K562 (cell line): ENCODE results near the gene BHLHE40. TPM values are rescaled to one million over a fixed set of nuclear protein-coding genes. Genes with fewer than 3 reads are reported as not detected.

Experiments used
- C11orf30 ChIP-seq: fragments of 450-650 bp; IDR thresholded peaks from 2 replicates; pipeline ENCODE4 v1.6.1; 2016; ENCODE audit warnings: low read depth, mild to moderate bottlenecking
- L3MBTL2 ChIP-seq: fragments of 450-650 bp; IDR thresholded peaks from 2 replicates; pipeline ENCODE4 v1.6.1; 2016; ENCODE audit warnings: mild to moderate bottlenecking, moderate library complexity
- MITF ChIP-seq: IDR thresholded peaks from 2 replicates; pipeline ENCODE4 v1.6.1; 2014; ENCODE audit warnings: antibody characterized with exemption
- TCF7L2 ChIP-seq: fragments of 150-350 bp; IDR thresholded peaks from 2 replicates; pipeline ENCODE4 v1.6.1; 2016; ENCODE audit warnings: low read depth, mild to moderate bottlenecking, low read length, moderate library complexity
- ZBTB7A ChIP-seq: IDR thresholded peaks from 2 replicates; pipeline ENCODE4 v1.6.1; 2011; ENCODE audit warnings: low read depth, mild to moderate bottlenecking, low read length, moderate library complexity, borderline replicate concordance; ENCODE audit not compliant: control insufficient read depth
- ZNF197 ChIP-seq: fragments of 200-800 bp; sonication (Bioruptor generic); IDR thresholded peaks from 2 replicates; pipeline ENCODE4 v1.6.1; 2016; ENCODE audit warnings: low read depth, missing genetic modification characterization, missing compliant biosample characterization
- ZNF217 ChIP-seq: sonication (generic); formaldehyde crosslinking; IDR thresholded peaks from 2 replicates; pipeline ENCODE4 v1.8.0; 2022; ENCODE audit warnings: mild to moderate bottlenecking, missing genetic modification reagents
- ZNF583 ChIP-seq: fragments of 250-450 bp; sonication (Bioruptor Pico); IDR thresholded peaks from 2 replicates; pipeline ENCODE4 v1.4.0; 2020
- polyA plus RNA-seq, 8 experiments: library from polyadenylated mRNA; depleted of rRNA in 4 of 8; stranded (reverse) in 5 of 8; unstranded in 3 of 8; fragments of >200 nt; fragmentation: Nextera tagmentation in 2 of 8; fragmentation: Illumina TruSeq in 1 of 8; extraction: Ambion mirVana in 2 of 8; extraction: Trizol in 1 of 8; gene quantifications; 2 replicates each; pipeline versions ENCODE4 v1.2.1 to v1.2.3, GENCODE V29; 2011 to 2014; ENCODE audit warnings: inconsistent platforms in 1 of 8, missing spikeins in 1 of 8
- total RNA-seq, 7 experiments: library from RNA; depleted of rRNA in 6 of 7; stranded (reverse); fragments of >200 nt in 6 of 7; fragmentation: Illumina TruSeq in 2 of 7; extraction: Trizol in 2 of 7; gene quantifications; 2 replicates each; pipeline versions ENCODE4 v1.2.1 to v1.2.3, GENCODE V29; 2011 to 2021; ENCODE audit warnings: low replicate concordance in 1 of 7

BHLHE40 gene
- total and polyA plus RNA-seq, 9 of the 15 experiments (the other 6 are each of a cell fraction or from before 2014, with no cell fraction given): 12.0 to 83.9 (median 31.4) TPM

- no peak for TF ChIP-seq L3MBTL2
- peak; percentile 97 for TF ChIP-seq MITF
- TF ChIP-seq TCF7L2: no peak
- TF ChIP-seq ZNF217 (CRISPR knock-in tag): no peak
- TF ChIP-seq C11orf30: no peak
- TF ChIP-seq ZBTB7A: peak; percentile 64
- TF ChIP-seq ZNF583: no peak
- no peak for TF ChIP-seq ZNF197 (CRISPR knock-in tag)
Measured at GRCh38 chr3:4978966-4979427, 240 bp upstream of the BHLHE40 start (continued).
